Stimulated activated CD4-positive, alpha-beta T cell treated with anti-CD3 and anti-CD28 coated beads, TNF-alpha, amount 100 ng/mL, for 4 hours (primary cell): ENCODE results near the gene NDC80.
A peak's percentile ranks its signal among the peaks of the same experiment; 100 is the strongest.

Experiments
- DNase-seq, 3 experiments: peaks; one replicate each; pipeline ENCODE4 v3.0.0-alpha.2; 2020; ENCODE audit warnings: low read depth in 3 of 3

The NDC80 gene

GRCh38 chr18:2557536-2557935 lies 13.8 kb upstream of the NDC80 start:
- DNase-seq = no peak

- DNase-seq = no peak
Measured at GRCh38 chr18:2559249-2559648, 12.1 kb upstream of the NDC80 start.

GRCh38 chr18:2564373-2564772 lies 7.0 kb upstream of the NDC80 start:
- DNase-seq = no peak

GRCh38 chr18:2568129-2568528 lies 3.2 kb upstream of the NDC80 start:
- no peak for DNase-seq

GRCh38 chr18:2568605-2569004 lies 2.8 kb upstream of the NDC80 start:
- DNase-seq = no peak

GRCh38 chr18:2569338-2570207 lies 1.8 kb upstream of the NDC80 start:
- no peak for DNase-seq

GRCh38 chr18:2570772-2571199 lies 571 bp upstream of the NDC80 start:
- DNase-seq = peak in 1 of 3 experiments; percentile 37

GRCh38 chr18:2572171-2572569 lies 813 bp downstream of the NDC80 start:
- DNase-seq = no peak

- no peak for DNase-seq
Measured at GRCh38 chr18:2572892-2573291, 1.5 kb downstream of the NDC80 start.

GRCh38 chr18:2573408-2573807 lies 2.1 kb downstream of the NDC80 start:
- no peak for DNase-seq

- no peak for DNase-seq
Measured at GRCh38 chr18:2587788-2588187, 16.4 kb downstream of the NDC80 start.

- no peak for DNase-seq
Measured at GRCh38 chr18:2588666-2589344, 17.4 kb downstream of the NDC80 start.

GRCh38 chr18:2589345-2590068 lies 18.1 kb downstream of the NDC80 start:
- DNase-seq = no peak

- no peak for DNase-seq
Measured at GRCh38 chr18:2590303-2590702, 18.9 kb downstream of the NDC80 start.

GRCh38 chr18:2597639-2598038 lies 26.3 kb downstream of the NDC80 start:
- no peak for DNase-seq

GRCh38 chr18:2602844-2603243 lies 31.5 kb downstream of the NDC80 start:
- no peak for DNase-seq

- DNase-seq = no peak
Measured at GRCh38 chr18:2606335-2606734, 35.0 kb downstream of the NDC80 start.

- DNase-seq = no peak
Measured at GRCh38 chr18:2609604-2610003, 38.2 kb downstream of the NDC80 start.

- DNase-seq = no peak
Measured at GRCh38 chr18:2610549-2610948, 39.2 kb downstream of the NDC80 start.

GRCh38 chr18:2612996-2613395 lies 41.6 kb downstream of the NDC80 start:
- DNase-seq = no peak

GRCh38 chr18:2617401-2617998 lies 46.1 kb downstream of the NDC80 start:
- DNase-seq = no peak

GRCh38 chr18:2618009-2618408 lies 46.7 kb downstream of the NDC80 start:
- no peak for DNase-seq
